SH-SY5Y (cell line): ENCODE results near the gene PFKP.

Experiments
- GATA2 ChIP-seq: IDR thresholded peaks from 2 replicates; pipeline ENCODE4 v1.6.1; 2011; ENCODE audit warnings: mild to moderate bottlenecking, low read depth, low read length
- GATA3 ChIP-seq: IDR thresholded peaks from 2 replicates; pipeline ENCODE4 v1.6.1; 2011; ENCODE audit warnings: low read depth, mild to moderate bottlenecking, low read length, moderate library complexity

GRCh38 chr10:3162533-3162932 is 95.2 kb downstream of the PFKP start:
- TF ChIP-seq GATA2 (no peak), GATA3 (no peak)
